T-helper 2 cell treated with Interferon-gamma antibody and Interleukin-4, amounts not matched to agents 5 μg/mL and 100 μg/mL, for 36 hours (primary cell): ENCODE measurements around the gene ITIH1.

Source experiments
- DNase-seq: peaks from one replicate; pipeline ENCODE4 v3.0.0; 2021; ENCODE audit warnings: low spot score
- H3K27ac Mint-ChIP-seq: one replicate; pipeline ENCODE4 v1.8.0; 2021; ENCODE audit warnings: mild to moderate bottlenecking, mixed read lengths
- H3K27me3 Mint-ChIP-seq: one replicate; pipeline ENCODE4 v1.8.0; 2021; ENCODE audit warnings: low read depth, mixed read lengths
- H3K36me3 Mint-ChIP-seq: one replicate; pipeline ENCODE4 v1.8.0; 2021; ENCODE audit warnings: low read depth, mixed read lengths
- H3K4me1 Mint-ChIP-seq: one replicate; pipeline ENCODE4 v1.8.0; 2021; ENCODE audit warnings: low read depth, mixed read lengths
- H3K4me3 Mint-ChIP-seq: one replicate; pipeline ENCODE4 v1.8.0; 2022; ENCODE audit warnings: mild to moderate bottlenecking, moderate library complexity, mixed read lengths
- H3K9me3 Mint-ChIP-seq: one replicate; pipeline ENCODE4 v1.8.0; 2021; ENCODE audit warnings: mixed read lengths

The ITIH1 gene

DNA sequence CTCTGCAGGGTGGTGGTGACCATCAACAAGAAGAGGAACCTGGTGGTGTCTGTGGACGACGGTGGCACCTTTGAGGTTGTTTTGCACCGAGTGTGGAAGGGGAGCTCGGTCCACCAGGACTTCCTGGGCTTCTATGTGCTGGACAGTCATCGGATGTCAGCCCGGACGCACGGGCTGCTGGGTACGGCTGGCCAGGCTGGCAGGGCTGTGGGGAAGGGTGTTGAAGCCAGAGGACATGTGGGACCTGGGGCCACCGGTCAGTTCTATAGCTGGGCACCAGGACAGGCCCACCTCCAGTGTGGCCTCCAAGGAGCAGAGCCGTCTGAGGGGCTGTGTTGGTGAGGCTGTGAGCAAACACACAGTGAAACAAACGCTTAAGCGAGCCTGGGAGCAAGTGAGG is 13.3 kb downstream of the ITIH1 start:
- Mint-ChIP-seq H3K9me3 (no peaks in the 10 kb centered on the region), H3K27ac (no peak overlapping the region), H3K27me3 (no peaks in the 10 kb centered on the region), H3K4me1 (no peaks in the 10 kb centered on the region), H3K4me3 (no peak overlapping the region), H3K36me3 (no peaks in the 10 kb centered on the region)
- DNase-seq = no peak

DNA sequence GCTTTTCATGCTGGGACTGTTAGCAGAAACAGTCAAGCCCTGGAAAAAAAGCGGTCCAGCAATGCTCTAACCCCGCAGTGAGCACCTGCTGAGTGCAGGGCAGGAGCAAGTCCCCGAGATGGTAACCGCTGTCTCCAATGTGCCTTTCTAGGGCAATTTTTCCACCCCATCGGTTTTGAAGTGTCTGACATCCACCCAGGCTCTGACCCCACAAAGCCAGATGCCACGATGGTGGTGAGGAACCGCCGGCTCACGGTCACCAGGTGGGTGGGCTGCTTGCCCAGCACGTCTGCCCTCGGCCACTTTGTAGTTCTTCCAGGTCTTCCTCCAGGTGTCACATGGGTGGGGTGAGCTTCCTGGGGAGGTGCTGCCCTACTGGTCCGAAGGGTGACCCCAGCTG is 14.0 kb downstream of the ITIH1 start:
- Mint-ChIP-seq H3K27me3 (no peaks in the 10 kb centered on the region), H3K36me3 (no peaks in the 10 kb centered on the region), H3K4me1 (no peaks in the 10 kb centered on the region), H3K27ac (no peak overlapping the region), H3K9me3 (no peaks in the 10 kb centered on the region), H3K4me3 (no peak overlapping the region)
- DNase-seq = no peak

GRCh38 chr3:52791928-52792327 is 14.5 kb downstream of the ITIH1 start:
- Mint-ChIP-seq H3K9me3 (no peaks in the 10 kb centered on the region), H3K27me3 (no peaks in the 10 kb centered on the region), H3K4me1 (no peaks in the 10 kb centered on the region), H3K27ac (no peak overlapping the region), H3K36me3 (no peaks in the 10 kb centered on the region), H3K4me3 (no peak overlapping the region)
- no peak for DNase-seq

DNA sequence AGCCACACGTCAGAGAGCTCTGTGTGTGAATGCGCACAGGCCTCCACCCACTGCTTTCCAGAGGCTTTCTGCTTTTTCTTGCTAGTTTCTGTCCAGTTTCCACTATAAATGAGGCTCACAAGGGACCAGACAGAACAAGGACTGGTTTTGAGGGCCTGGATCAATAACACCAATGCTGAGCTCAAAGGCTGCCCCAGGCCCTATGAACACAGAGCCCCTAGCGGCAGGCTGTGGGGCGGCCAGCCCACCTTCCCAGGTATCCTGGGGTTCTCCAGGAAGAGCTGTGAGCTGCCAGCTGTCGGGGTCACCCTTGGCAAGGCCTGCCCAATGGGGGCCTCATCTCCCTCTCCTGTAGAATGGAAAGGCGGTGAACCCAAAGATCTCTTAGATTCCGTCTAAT is 15.0 kb downstream of the ITIH1 start:
- H3K36me3 Mint-ChIP-seq = no peaks in the 10 kb centered on the region
- H3K27me3 Mint-ChIP-seq = no peaks in the 10 kb centered on the region
- DNase-seq = no peak
- no peaks in the 10 kb centered on the region for H3K4me1 Mint-ChIP-seq
- no peaks in the 10 kb centered on the region for H3K9me3 Mint-ChIP-seq
- no peak overlapping the region for H3K4me3 Mint-ChIP-seq
- H3K27ac Mint-ChIP-seq = no peak overlapping the region

GRCh38 chr3:52792961-52793695 is 15.7 kb downstream of the ITIH1 start:
- Mint-ChIP-seq H3K27me3 (no peaks in the 10 kb centered on the region), H3K9me3 (no peaks in the 10 kb centered on the region), H3K4me3 (no peak overlapping the region), H3K4me1 (no peaks in the 10 kb centered on the region), H3K27ac (no peak overlapping the region), H3K36me3 (no peaks in the 10 kb centered on the region)
- no peak for DNase-seq

DNA sequence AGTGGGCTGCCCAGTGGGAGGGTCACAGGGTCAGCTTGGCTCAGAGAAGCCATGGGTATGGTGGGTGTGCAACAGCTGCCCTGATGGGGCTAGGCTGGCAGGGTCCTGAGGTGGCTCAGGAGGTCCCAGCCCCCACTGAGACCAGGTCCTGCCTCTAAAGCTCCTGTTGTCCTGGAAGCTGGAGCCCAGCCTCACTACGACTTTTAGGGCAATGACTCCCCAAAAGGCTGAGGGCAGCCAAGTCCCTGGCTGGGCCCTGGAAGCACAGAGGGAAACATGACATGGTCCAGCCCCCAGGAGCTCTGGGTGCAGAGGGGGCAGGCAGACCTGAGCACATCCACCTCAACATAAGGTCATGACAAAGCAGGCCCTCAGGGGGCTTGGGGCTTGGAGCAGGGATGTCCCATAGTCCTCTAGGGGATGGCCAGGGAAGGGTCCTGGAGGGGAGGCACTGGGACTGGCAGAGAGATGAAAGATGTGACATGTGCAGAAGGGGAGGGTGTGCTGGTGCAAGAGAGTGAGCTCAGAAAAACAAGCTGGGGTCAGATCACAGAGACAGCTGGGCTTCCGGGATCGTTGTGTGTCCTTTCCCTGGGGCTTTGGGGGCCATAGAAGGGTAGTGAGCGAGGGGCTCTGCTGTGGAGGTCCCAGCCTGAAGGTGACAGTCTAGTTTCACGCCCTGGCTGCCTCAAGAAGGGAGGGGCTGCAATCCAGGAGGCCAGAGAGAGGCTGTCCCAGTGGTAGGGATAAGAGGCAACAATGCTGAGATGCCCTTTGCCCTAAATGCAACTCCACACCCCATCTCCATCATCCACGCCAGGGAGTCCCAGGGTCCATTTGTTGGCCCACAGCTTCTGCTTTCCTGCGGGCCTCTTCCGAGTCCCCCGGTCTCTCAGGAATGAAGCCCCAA is 16.6 kb downstream of the ITIH1 start:
- no peak overlapping the region for H3K4me3 Mint-ChIP-seq
- H3K27ac Mint-ChIP-seq = no peak overlapping the region
- H3K9me3 Mint-ChIP-seq = no peaks in the 10 kb centered on the region
- no peaks in the 10 kb centered on the region for H3K27me3 Mint-ChIP-seq
- no peaks in the 10 kb centered on the region for H3K36me3 Mint-ChIP-seq
- no peak for DNase-seq
- no peaks in the 10 kb centered on the region for H3K4me1 Mint-ChIP-seq

DNA sequence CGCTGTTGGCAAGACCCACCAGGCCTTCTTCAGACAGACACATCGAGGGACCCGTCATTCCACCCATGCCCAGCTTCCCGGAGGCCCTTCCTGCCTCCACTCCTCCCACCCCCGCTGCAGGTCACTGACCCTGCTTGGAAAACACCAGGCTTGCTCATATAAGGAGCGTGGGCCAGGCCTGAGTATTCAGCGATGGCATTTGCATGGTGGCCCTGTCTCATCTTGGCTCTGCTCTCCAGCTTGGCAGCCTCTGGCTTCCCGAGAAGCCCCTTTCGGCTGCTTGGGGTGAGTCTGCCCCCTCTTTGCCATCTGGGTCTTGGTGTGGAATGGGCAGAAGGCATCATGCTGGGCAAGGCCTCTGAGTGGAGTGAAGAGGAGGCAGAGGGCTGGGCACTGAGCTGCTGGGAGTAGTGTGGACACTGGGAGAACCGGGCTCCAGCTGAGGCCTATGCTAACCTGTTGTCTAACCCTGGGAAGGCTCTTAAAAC is 17.3 kb downstream of the ITIH1 start, which contains the start of gene ITIH3:
ITIH3 (plus strand) TSS at position 185 of the 488 bp plus-strand sequence; CDS start at position 193, 8 bp downstream.
- no peaks in the 10 kb centered on the region for H3K36me3 Mint-ChIP-seq
- H3K27me3 Mint-ChIP-seq = no peaks in the 10 kb centered on the region
- H3K4me3 Mint-ChIP-seq = no peak within 1 kb of the TSS
- DNase-seq = no peak
- H3K4me1 Mint-ChIP-seq = no peaks in the 10 kb centered on the region
- H3K9me3 Mint-ChIP-seq = no peaks in the 10 kb centered on the region
- no peak within 1 kb of the TSS for H3K27ac Mint-ChIP-seq

DNA sequence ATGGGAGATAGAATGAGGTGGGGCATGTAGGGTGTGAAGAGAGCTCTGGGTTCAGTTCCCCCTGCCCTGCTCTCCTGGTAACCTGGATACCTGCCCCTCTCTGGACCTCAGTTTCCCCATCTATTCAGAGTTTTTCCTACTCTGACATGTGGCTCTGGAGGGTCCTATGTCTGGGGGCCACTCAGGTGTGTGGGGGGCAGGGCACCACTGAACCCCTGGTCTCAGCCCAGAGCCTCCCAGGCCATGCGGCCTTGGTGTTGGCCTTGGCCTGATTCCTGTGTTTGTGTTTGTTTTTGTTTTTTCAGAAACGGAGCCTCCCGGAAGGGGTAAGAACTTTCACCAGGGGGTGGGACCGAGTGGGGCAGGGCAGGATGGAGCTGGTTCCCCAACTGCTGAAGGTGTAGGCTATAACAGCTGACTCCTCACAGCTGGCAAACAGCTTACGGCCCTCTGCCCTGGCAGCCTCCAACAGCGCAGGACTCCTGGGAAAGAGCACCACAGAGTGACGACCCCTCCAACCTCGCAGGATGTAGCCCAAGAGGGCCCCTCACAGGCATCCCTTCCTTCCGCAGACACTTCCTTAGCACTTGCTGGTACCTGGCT is 18.0 kb downstream of the ITIH1 start:
- H3K4me3 Mint-ChIP-seq = no peak overlapping the region
- no peaks in the 10 kb centered on the region for H3K4me1 Mint-ChIP-seq
- H3K9me3 Mint-ChIP-seq = no peaks in the 10 kb centered on the region
- DNase-seq = no peak
- H3K27me3 Mint-ChIP-seq = no peaks in the 10 kb centered on the region
- no peaks in the 10 kb centered on the region for H3K36me3 Mint-ChIP-seq
- H3K27ac Mint-ChIP-seq = no peak overlapping the region

DNA sequence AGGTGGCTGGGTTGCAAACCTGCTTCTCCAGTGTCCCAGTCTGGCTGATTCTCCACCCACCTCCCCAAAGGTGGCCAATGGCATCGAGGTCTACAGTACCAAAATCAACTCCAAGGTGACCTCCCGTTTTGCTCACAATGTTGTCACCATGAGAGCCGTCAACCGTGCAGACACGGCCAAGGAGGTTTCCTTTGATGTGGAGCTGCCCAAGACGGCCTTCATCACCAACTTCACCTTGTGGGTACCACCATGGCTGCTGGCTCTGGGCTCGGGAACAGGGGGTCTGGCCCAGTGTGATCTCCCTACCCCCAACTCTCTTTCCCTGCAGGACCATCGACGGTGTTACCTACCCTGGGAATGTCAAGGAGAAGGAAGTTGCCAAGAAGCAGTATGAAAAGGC is 19.0 kb downstream of the ITIH1 start:
- Mint-ChIP-seq H3K4me3 (no peak overlapping the region), H3K27me3 (no peaks in the 10 kb centered on the region), H3K36me3 (no peaks in the 10 kb centered on the region), H3K27ac (no peak overlapping the region), H3K9me3 (no peaks in the 10 kb centered on the region), H3K4me1 (no peaks in the 10 kb centered on the region)
- DNase-seq = no peak

- H3K4me1 Mint-ChIP-seq = no peaks in the 10 kb centered on the region
- H3K27me3 Mint-ChIP-seq = no peaks in the 10 kb centered on the region
- no peak overlapping the region for H3K4me3 Mint-ChIP-seq
- no peak overlapping the region for H3K27ac Mint-ChIP-seq
- H3K9me3 Mint-ChIP-seq = no peaks in the 10 kb centered on the region
- no peaks in the 10 kb centered on the region for H3K36me3 Mint-ChIP-seq
- DNase-seq = no peak
Observed at GRCh38 chr3:52798376-52798977, 21.1 kb downstream of the ITIH1 start.

- no peaks in the 10 kb centered on the region for H3K4me1 Mint-ChIP-seq
- H3K36me3 Mint-ChIP-seq = no peaks in the 10 kb centered on the region
- H3K9me3 Mint-ChIP-seq = no peaks in the 10 kb centered on the region
- no peaks in the 10 kb centered on the region for H3K27me3 Mint-ChIP-seq
- no peak for DNase-seq
- no peak overlapping the region for H3K4me3 Mint-ChIP-seq
- no peak overlapping the region for H3K27ac Mint-ChIP-seq
Observed at GRCh38 chr3:52798978-52799476, 21.6 kb downstream of the ITIH1 start.

- no peaks in the 10 kb centered on the region for H3K4me1 Mint-ChIP-seq
- H3K27me3 Mint-ChIP-seq = no peaks in the 10 kb centered on the region
- H3K4me3 Mint-ChIP-seq = no peak overlapping the region
- no peaks in the 10 kb centered on the region for H3K36me3 Mint-ChIP-seq
- no peak for DNase-seq
- no peaks in the 10 kb centered on the region for H3K9me3 Mint-ChIP-seq
- H3K27ac Mint-ChIP-seq = no peak overlapping the region
Observed at GRCh38 chr3:52800079-52800478, 22.7 kb downstream of the ITIH1 start.

DNA sequence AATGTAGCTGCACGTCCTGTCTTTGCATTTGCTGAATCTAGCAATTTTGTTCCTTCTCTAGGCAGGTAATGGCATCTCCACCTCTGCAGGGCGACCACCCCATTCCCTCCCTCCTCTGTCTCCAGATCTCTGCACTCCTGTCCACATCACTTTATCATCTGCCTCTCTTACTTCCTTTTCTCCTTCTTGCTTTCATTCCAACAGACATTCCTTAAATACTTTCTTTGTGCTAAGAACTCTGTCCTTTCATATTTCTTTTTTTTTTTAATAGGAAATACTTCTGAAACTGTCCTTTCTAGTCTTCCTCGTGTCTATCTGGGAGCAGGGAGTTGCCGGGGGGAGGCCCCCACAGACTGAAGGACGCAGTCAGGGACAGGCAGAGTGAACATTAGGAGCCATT is 24.4 kb downstream of the ITIH1 start:
- Mint-ChIP-seq H3K4me1 (no peaks in the 10 kb centered on the region), H3K27me3 (no peaks in the 10 kb centered on the region), H3K36me3 (no peaks in the 10 kb centered on the region), H3K4me3 (no peak overlapping the region), H3K27ac (no peak overlapping the region), H3K9me3 (no peaks in the 10 kb centered on the region)
- DNase-seq = no peak
